PFSK-1 (cell line): ENCODE measurements around the gene LRRC4C.

Source experiments
- FOXP2 ChIP-seq: optimal IDR thresholded peaks from 2 replicates; pipeline ENCODE3; 2011; ENCODE audit warnings: borderline replicate concordance, control low read depth, inconsistent platforms; ENCODE audit not compliant: insufficient read depth; ENCODE audit errors: extremely low read length, extremely low read depth
- POLR2AphosphoS5 ChIP-seq: IDR thresholded peaks from 2 replicates; pipeline ENCODE4 v1.6.1; 2012; ENCODE audit warnings: low read depth, mild to moderate bottlenecking, control low read depth, low read length, moderate library complexity
- SIN3A ChIP-seq: IDR thresholded peaks from 2 replicates; pipeline ENCODE4 v1.6.1; 2012; ENCODE audit warnings: mild to moderate bottlenecking, low read length, moderate library complexity, borderline replicate concordance; ENCODE audit not compliant: insufficient read depth
- TAF1 ChIP-seq: IDR thresholded peaks from 2 replicates; pipeline ENCODE4 v1.6.1; 2012; ENCODE audit warnings: low read length, control low read depth, borderline replicate concordance; ENCODE audit not compliant: insufficient read depth
- TF ChIP-seq, protein P1 (sequence below), 2 experiments: IDR thresholded peaks; 2 replicates each; pipeline versions ENCODE4 v1.6.1 to v1.8.0; 2011 to 2012; ENCODE audit warnings: low read depth in 2 of 2, low read length in 2 of 2, control low read depth in 1 of 2, inconsistent platforms in 1 of 2, mild to moderate bottlenecking in 1 of 2, moderate library complexity in 1 of 2; ENCODE audit not compliant: insufficient read depth in 1 of 2

LRRC4C gene

DNA sequence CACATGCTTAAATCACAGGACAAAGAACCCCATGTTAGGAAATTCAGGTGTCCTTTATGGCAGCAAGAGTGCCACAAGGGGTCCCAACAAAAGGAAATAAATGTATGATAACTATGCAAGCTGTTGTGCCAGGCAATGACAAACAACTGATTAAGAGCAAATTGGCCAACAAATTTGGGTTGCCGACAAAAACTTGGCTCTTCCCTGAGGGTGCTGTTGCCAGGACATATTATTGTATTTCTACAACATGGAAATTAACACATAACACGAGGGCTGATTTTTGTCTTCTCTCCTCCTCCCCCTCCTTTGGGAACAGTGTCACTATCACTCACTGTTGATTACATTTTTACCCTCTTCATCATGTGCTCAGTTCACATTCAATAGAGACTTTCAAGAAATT, 56.0 kb downstream of the LRRC4C start:
- TF ChIP-seq, protein P1, sequence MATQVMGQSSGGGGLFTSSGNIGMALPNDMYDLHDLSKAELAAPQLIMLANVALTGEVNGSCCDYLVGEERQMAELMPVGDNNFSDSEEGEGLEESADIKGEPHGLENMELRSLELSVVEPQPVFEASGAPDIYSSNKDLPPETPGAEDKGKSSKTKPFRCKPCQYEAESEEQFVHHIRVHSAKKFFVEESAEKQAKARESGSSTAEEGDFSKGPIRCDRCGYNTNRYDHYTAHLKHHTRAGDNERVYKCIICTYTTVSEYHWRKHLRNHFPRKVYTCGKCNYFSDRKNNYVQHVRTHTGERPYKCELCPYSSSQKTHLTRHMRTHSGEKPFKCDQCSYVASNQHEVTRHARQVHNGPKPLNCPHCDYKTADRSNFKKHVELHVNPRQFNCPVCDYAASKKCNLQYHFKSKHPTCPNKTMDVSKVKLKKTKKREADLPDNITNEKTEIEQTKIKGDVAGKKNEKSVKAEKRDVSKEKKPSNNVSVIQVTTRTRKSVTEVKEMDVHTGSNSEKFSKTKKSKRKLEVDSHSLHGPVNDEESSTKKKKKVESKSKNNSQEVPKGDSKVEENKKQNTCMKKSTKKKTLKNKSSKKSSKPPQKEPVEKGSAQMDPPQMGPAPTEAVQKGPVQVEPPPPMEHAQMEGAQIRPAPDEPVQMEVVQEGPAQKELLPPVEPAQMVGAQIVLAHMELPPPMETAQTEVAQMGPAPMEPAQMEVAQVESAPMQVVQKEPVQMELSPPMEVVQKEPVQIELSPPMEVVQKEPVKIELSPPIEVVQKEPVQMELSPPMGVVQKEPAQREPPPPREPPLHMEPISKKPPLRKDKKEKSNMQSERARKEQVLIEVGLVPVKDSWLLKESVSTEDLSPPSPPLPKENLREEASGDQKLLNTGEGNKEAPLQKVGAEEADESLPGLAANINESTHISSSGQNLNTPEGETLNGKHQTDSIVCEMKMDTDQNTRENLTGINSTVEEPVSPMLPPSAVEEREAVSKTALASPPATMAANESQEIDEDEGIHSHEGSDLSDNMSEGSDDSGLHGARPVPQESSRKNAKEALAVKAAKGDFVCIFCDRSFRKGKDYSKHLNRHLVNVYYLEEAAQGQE (IDR thresholded peaks at IDR 0.05; ENCODE audit: insufficient read depth in 1 of 2, low read depth in 2 of 2, low read length in 2 of 2) = no peak
- TF ChIP-seq SIN3A (no peak), POLR2AphosphoS5 (no peak), FOXP2 (no peak), TAF1 (no peak)

DNA sequence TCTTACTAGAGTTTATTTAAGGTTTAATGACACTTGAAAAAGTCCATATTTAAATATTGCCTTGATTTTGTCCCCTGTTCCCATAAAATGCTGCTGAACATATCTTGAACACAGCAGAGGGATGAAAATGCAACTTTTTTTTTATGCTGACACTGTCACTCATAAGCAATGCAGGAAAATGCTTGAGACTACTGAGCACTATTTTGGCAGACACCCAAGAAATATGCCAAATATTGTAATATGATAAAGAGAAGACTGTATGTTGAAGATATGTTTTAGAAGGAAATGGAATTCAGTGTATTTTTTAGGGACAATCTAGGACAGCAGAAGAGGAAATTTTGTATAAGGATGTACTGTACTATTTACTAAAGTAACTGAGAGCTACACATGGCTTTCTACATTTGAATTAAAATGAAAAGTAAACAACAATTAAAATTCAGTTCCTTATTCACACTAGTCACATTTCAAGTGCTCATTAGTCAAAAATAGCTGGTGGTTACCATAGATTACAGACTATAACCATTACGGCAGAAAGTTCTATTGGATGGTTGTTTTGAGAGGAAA, 58.6 kb downstream of the LRRC4C start:
- TF ChIP-seq FOXP2 = no peak
- TF ChIP-seq SIN3A = no peak
- TF ChIP-seq POLR2AphosphoS5 = no peak
- TF ChIP-seq, protein P1 (IDR thresholded peaks at IDR 0.05; ENCODE audit: insufficient read depth in 1 of 2, low read depth in 2 of 2, low read length in 2 of 2) = no peak
- no peak for TF ChIP-seq TAF1

DNA sequence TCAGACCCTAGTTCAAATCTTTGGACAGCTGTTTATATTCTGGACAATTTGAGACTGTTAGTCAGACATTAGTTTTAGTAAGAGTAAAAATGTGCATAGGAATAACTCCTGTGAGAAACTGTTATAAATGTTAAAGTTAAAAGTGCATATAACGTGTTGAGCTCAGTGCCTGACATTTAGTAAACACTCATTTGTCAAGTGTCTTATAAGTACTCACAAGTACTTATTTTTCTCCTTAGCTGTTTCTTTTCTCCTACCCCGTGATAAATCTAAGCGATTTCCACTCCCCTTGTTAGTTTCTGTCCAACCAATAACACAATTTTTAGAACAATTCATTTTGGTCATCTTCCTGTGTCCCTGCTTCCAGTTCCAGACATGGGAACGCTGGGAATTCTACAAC, 59.3 kb downstream of the LRRC4C start:
- TF ChIP-seq SIN3A (no peak), FOXP2 (no peak), TAF1 (no peak), POLR2AphosphoS5 (no peak)
- TF ChIP-seq, protein P1 (IDR thresholded peaks at IDR 0.05; ENCODE audit: insufficient read depth in 1 of 2, low read depth in 2 of 2, low read length in 2 of 2) = no peak

DNA sequence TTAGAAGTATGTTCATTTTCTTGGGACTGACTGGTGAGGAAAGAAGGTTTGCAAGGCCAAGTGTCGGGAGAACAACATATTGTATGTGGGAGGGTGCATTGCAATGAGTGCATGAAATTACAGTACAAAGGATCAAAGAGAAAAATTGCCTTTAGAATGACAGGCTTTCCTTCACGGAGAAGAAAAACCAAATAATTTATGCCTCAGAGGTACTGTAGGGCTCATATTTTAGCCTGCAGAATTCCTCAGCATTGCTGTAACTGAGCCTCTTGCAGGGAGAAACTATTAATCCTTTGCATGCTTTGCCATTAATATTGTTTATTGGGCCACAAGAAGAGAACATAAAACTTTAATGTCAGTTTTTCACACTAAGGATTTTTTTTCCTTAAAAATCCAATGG, 60.1 kb downstream of the LRRC4C start:
- TF ChIP-seq FOXP2 (no peak), POLR2AphosphoS5 (no peak), SIN3A (no peak), TAF1 (no peak)
- TF ChIP-seq, protein P1 (IDR thresholded peaks at IDR 0.05; ENCODE audit: insufficient read depth in 1 of 2, low read depth in 2 of 2, low read length in 2 of 2) = no peak
